ENCODE results near the gene NECTIN2. TPM values are rescaled to one million over a fixed set of nuclear protein-coding genes. Genes with fewer than 3 reads are reported as not detected.

Gene NECTIN2
- total RNA-seq, 1 donor from 2014 or later = 302 TPM

- H3K4me3 Mint-ChIP-seq (ENCODE audit: unreplicated experiment) = no peak overlapping the region
- H2AFZ ChIP-seq (ENCODE audit: low read depth, low read length) = no peak overlapping the region
- H3K79me2 ChIP-seq (ENCODE audit: insufficient read depth, low read length) = no peaks in the 10 kb centered on the region
- FAIRE-seq (no peak), DNase-seq (ENCODE audit: low read depth) (no peak)
- H4K20me1 ChIP-seq (ENCODE audit: insufficient read depth, low read length) = peaks cover 5% of the 10 kb centered on the region
- no peak overlapping the region for H3K9ac ChIP-seq (ENCODE audit: low read length)
- H3K9me3 Mint-ChIP-seq (ENCODE audit: unreplicated experiment) = no peaks in the 10 kb centered on the region
- H3K4me2 ChIP-seq (ENCODE audit: low read length) = no peak overlapping the region
- no peak overlapping the region for H3K4me3 ChIP-seq (ENCODE audit: insufficient read depth, low read depth, low read length)
- peaks cover 2% of the 10 kb centered on the region for H3K36me3 Mint-ChIP-seq (ENCODE audit: low read depth, unreplicated experiment)
- H3K27ac Mint-ChIP-seq (ENCODE audit: unreplicated experiment) = no peak overlapping the region
- no peaks in the 10 kb centered on the region for H3K9me3 ChIP-seq (ENCODE audit: insufficient read depth, low read depth, low read length)
- peaks cover 4% of the 10 kb centered on the region for H3K27me3 ChIP-seq (ENCODE audit: insufficient read depth, low read length)
- peaks cover 5% of the 10 kb centered on the region for H3K27me3 Mint-ChIP-seq (ENCODE audit: low read depth, unreplicated experiment)
- TF ChIP-seq EZH2 (IDR thresholded peaks at IDR 0.05; ENCODE audit: insufficient read depth, low read length) (no peak), CTCF (IDR thresholded peaks at IDR 0.05; ENCODE audit: insufficient read depth, low read depth, low read length) (no peak)
- peaks cover 13% of the 10 kb centered on the region for H3K4me1 Mint-ChIP-seq (ENCODE audit: low read depth, unreplicated experiment)
- H3K4me1 ChIP-seq (ENCODE audit: insufficient read depth, low read length) = peaks cover 8% of the 10 kb centered on the region
- no peaks in the 10 kb centered on the region for H3K36me3 ChIP-seq (ENCODE audit: insufficient read depth, low read length)
- H3K27ac ChIP-seq (ENCODE audit: low read depth, low read length) = no peak overlapping the region
Observed at GRCh38 chr19:44908074-44908835, 62.2 kb downstream of the NECTIN2 start.

GRCh38 chr19:44908836-44909261 lies 62.8 kb downstream of the NECTIN2 start:
- Mint-ChIP-seq H3K9me3 (ENCODE audit: unreplicated experiment) (no peaks in the 10 kb centered on the region), H3K36me3 (ENCODE audit: low read depth, unreplicated experiment) (no peaks in the 10 kb centered on the region), H3K4me3 (ENCODE audit: unreplicated experiment) (no peak overlapping the region), H3K4me1 (ENCODE audit: low read depth, unreplicated experiment) (peaks cover 13% of the 10 kb centered on the region), H3K27ac (ENCODE audit: unreplicated experiment) (no peak overlapping the region), H3K27me3 (ENCODE audit: low read depth, unreplicated experiment) (peaks cover 8% of the 10 kb centered on the region)
- H3K27ac ChIP-seq (ENCODE audit: low read depth, low read length) = no peak overlapping the region
- no peaks in the 10 kb centered on the region for H3K79me2 ChIP-seq (ENCODE audit: insufficient read depth, low read length)
- H3K9ac ChIP-seq (ENCODE audit: low read length) = no peak overlapping the region
- peaks cover 8% of the 10 kb centered on the region for H3K4me1 ChIP-seq (ENCODE audit: insufficient read depth, low read length)
- no peak overlapping the region for H3K4me3 ChIP-seq (ENCODE audit: insufficient read depth, low read depth, low read length)
- no peaks in the 10 kb centered on the region for H3K9me3 ChIP-seq (ENCODE audit: insufficient read depth, low read depth, low read length)
- no peaks in the 10 kb centered on the region for H3K36me3 ChIP-seq (ENCODE audit: insufficient read depth, low read length)
- no peak for TF ChIP-seq CTCF (IDR thresholded peaks at IDR 0.05; ENCODE audit: insufficient read depth, low read depth, low read length)
- TF ChIP-seq EZH2 (IDR thresholded peaks at IDR 0.05; ENCODE audit: insufficient read depth, low read length) = no peak
- peaks cover 3% of the 10 kb centered on the region for H4K20me1 ChIP-seq (ENCODE audit: insufficient read depth, low read length)
- no peak for DNase-seq (ENCODE audit: low read depth)
- no peak for FAIRE-seq
- no peak overlapping the region for H3K4me2 ChIP-seq (ENCODE audit: low read length)
- H3K27me3 ChIP-seq (ENCODE audit: insufficient read depth, low read length) = peaks cover 4% of the 10 kb centered on the region
- no peak overlapping the region for H2AFZ ChIP-seq (ENCODE audit: low read depth, low read length)

- H3K4me3 Mint-ChIP-seq (ENCODE audit: unreplicated experiment) = no peak overlapping the region
- no peak overlapping the region for H3K4me2 ChIP-seq (ENCODE audit: low read length)
- FAIRE-seq = no peak
Observed at GRCh38 chr19:44909775-44910174, 63.7 kb downstream of the NECTIN2 start.

More at GRCh38 chr19:44909775-44910174, 63.7 kb downstream of the NECTIN2 start:
- H3K27ac ChIP-seq (ENCODE audit: low read depth, low read length) = no peak overlapping the region
- no peak overlapping the region for H3K4me3 ChIP-seq (ENCODE audit: insufficient read depth, low read depth, low read length)
- Mint-ChIP-seq H3K4me1 (ENCODE audit: low read depth, unreplicated experiment) (peaks cover 13% of the 10 kb centered on the region), H3K36me3 (ENCODE audit: low read depth, unreplicated experiment) (no peaks in the 10 kb centered on the region), H3K27me3 (ENCODE audit: low read depth, unreplicated experiment) (peaks cover 8% of the 10 kb centered on the region), H3K9me3 (ENCODE audit: unreplicated experiment) (no peaks in the 10 kb centered on the region), H3K27ac (ENCODE audit: unreplicated experiment) (no peak overlapping the region)
- no peaks in the 10 kb centered on the region for H3K79me2 ChIP-seq (ENCODE audit: insufficient read depth, low read length)
- TF ChIP-seq EZH2 (IDR thresholded peaks at IDR 0.05; ENCODE audit: insufficient read depth, low read length) = no peak
- TF ChIP-seq CTCF (IDR thresholded peaks at IDR 0.05; ENCODE audit: insufficient read depth, low read depth, low read length) = no peak
- no peaks in the 10 kb centered on the region for H4K20me1 ChIP-seq (ENCODE audit: insufficient read depth, low read length)
- peaks cover 11% of the 10 kb centered on the region for H3K4me1 ChIP-seq (ENCODE audit: insufficient read depth, low read length)
- no peak overlapping the region for H2AFZ ChIP-seq (ENCODE audit: low read depth, low read length)
- H3K9me3 ChIP-seq (ENCODE audit: insufficient read depth, low read depth, low read length) = no peaks in the 10 kb centered on the region
- no peaks in the 10 kb centered on the region for H3K36me3 ChIP-seq (ENCODE audit: insufficient read depth, low read length)
- H3K27me3 ChIP-seq (ENCODE audit: insufficient read depth, low read length) = peaks cover 1% of the 10 kb centered on the region
- DNase-seq (ENCODE audit: low read depth) = no peak
- H3K9ac ChIP-seq (ENCODE audit: low read length) = no peak overlapping the region

Measured in astrocyte (in vitro differentiated cells and primary cell).